Activated CD8-positive, alpha-beta T cell treated with anti-CD3 and anti-CD28 coated beads for 36 hours (primary cell): Measurements from ENCODE around the gene SLC22A23. TPM values are rescaled to one million over a fixed set of nuclear protein-coding genes. Genes with fewer than 3 reads are reported as not detected.

ENCODE experiments used
- ATAC-seq: fragments of 200-7000 bp; cut with Tn5 transposase; one replicate; pipeline ENCODE4 v1.10.0; 2021; ENCODE audit warnings: mild to moderate bottlenecking, moderate library complexity
- CTCF ChIA-PET: fragments of 350-600 bp; sonication (Branson Sonifier 250); formaldehyde crosslinking; loops from one replicate; lab custom pipeline; 2021; ENCODE audit warnings: antibody characterized with exemption; lab: Charles Lee
- POLR2A ChIA-PET: fragments of 350-600 bp; sonication (Branson Sonifier 250); formaldehyde crosslinking; loops from one replicate; lab custom pipeline; 2021; ENCODE audit warnings: antibody characterized with exemption; lab: Charles Lee
- DNase-seq: peaks from one replicate; pipeline ENCODE4 v3.0.0-alpha.2; 2020
- H3K27ac Mint-ChIP-seq: one replicate; pipeline ENCODE4 v1.8.0; 2021; ENCODE audit warnings: mild to moderate bottlenecking, mixed read lengths
- H3K27me3 Mint-ChIP-seq: one replicate; pipeline ENCODE4 v1.8.0; 2021; ENCODE audit warnings: mixed read lengths
- H3K36me3 Mint-ChIP-seq: one replicate; pipeline ENCODE4 v1.8.0; 2021; ENCODE audit warnings: low read depth, mixed read lengths
- H3K4me1 Mint-ChIP-seq: one replicate; pipeline ENCODE4 v1.8.0; 2021; ENCODE audit warnings: low read depth, mixed read lengths
- H3K4me3 Mint-ChIP-seq: one replicate; pipeline ENCODE4 v1.8.0; 2021; ENCODE audit warnings: mild to moderate bottlenecking, moderate library complexity, mixed read lengths
- H3K9me3 Mint-ChIP-seq: one replicate; pipeline ENCODE4 v1.8.0; 2021; ENCODE audit warnings: mixed read lengths
- intact Hi-C: fragments of 100-400 bp; cut with micrococcal nuclease; formaldehyde crosslinking; loops from one replicate; pipeline ENCODE4 v1.10.0; 2022
- total RNA-seq, 2 experiments: library from RNA; stranded (reverse); gene quantifications; one replicate each; pipeline ENCODE4 v1.2.3, GENCODE V29; 2021
- TF ChIP-seq, protein P1 (sequence below): fragments of 200-600 bp; IDR thresholded peaks from one replicate; pipeline ENCODE4 v1.8.0; 2022; ENCODE audit warnings: antibody characterized with exemption, mild to moderate bottlenecking

Gene SLC22A23
- total RNA-seq, 2 experiments from 2014 or later, result 0.16 to 0.34 TPM

DNA sequence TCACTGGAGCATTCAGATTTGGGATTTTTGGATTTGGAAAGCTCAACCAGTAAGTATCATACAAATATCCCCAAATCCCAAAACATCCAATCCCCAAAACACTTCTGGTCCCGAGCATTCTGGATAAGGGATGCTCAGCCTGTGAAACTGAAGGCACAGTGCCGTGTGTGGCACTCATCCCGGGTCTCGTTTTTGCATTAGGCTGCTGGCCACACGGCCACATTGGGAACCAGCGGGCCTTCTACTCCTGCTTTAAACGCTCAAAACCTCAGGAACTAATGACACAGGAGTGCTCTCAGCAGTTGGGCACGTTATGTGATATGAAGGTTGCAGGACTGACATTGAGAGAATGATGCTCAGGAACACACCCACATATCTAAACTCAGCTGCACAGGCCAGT is 162.5 kb downstream of the SLC22A23 start:
- Mint-ChIP-seq H3K27me3 (no peaks in the 10 kb centered on the region), H3K4me1 (no peaks in the 10 kb centered on the region), H3K36me3 (no peaks in the 10 kb centered on the region), H3K9me3 (no peaks in the 10 kb centered on the region), H3K27ac (no peak overlapping the region), H3K4me3 (no peak overlapping the region)
- ChIA-PET CTCF (no interaction called here), POLR2A (no interaction called here)
- ATAC-seq (no peak), DNase-seq (no peak)
- intact Hi-C loops, result no loop called here
- TF ChIP-seq, protein P1, sequence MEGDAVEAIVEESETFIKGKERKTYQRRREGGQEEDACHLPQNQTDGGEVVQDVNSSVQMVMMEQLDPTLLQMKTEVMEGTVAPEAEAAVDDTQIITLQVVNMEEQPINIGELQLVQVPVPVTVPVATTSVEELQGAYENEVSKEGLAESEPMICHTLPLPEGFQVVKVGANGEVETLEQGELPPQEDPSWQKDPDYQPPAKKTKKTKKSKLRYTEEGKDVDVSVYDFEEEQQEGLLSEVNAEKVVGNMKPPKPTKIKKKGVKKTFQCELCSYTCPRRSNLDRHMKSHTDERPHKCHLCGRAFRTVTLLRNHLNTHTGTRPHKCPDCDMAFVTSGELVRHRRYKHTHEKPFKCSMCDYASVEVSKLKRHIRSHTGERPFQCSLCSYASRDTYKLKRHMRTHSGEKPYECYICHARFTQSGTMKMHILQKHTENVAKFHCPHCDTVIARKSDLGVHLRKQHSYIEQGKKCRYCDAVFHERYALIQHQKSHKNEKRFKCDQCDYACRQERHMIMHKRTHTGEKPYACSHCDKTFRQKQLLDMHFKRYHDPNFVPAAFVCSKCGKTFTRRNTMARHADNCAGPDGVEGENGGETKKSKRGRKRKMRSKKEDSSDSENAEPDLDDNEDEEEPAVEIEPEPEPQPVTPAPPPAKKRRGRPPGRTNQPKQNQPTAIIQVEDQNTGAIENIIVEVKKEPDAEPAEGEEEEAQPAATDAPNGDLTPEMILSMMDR, result no peak

DNA sequence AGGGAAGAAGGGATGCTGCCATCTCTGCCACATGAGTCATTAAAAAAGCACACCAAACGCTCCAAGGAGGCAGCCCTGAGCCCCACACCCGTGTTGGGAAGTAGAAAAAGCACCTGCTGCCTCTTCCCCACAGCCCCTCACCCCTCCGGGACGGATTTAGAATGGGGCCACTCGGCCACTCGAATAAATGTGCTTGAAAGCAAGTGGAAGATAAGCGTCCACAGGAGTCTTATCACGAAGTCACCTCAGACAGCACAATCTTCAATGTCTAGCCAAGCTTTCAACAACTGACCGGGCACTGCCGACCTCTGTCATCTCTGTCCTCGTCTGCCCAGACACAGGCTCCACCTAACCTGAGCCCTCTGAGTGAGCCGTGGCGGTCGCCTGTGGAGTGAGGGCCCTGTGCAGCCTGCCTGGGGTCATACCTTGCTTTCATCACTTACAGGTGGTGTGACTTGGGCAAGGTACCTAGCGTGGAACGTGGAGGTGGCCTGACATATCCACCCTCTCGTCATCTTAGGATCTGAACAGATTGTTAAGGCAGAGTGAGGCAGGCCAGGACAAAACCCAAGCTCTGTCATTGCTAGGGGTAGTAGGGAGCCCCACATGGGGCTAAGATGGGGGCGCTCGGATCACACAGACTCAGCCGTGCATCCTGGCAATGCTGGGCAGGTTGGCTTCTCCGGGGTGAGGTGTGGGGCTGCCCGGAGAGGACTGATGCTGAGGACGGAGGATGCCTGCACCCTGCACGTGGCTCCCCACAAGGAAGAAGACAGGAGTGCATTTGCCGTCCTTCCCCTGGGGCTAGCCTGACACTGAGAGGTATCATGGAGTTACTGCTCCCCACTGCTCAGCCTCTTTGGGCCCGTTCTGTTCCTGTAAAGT is 163.3 kb downstream of the SLC22A23 start:
- H3K4me1 Mint-ChIP-seq, result no peaks in the 10 kb centered on the region
- CTCF ChIA-PET, result no interaction called here
- no peaks in the 10 kb centered on the region for H3K9me3 Mint-ChIP-seq
- POLR2A ChIA-PET, result no interaction called here
- no peaks in the 10 kb centered on the region for H3K27me3 Mint-ChIP-seq
- intact Hi-C loops, result no loop called here
- no peak overlapping the region for H3K27ac Mint-ChIP-seq
- TF ChIP-seq, protein P1, result no peak
- no peaks in the 10 kb centered on the region for H3K36me3 Mint-ChIP-seq
- no peak for ATAC-seq
- no peak for DNase-seq
- H3K4me3 Mint-ChIP-seq, result no peak overlapping the region

DNA sequence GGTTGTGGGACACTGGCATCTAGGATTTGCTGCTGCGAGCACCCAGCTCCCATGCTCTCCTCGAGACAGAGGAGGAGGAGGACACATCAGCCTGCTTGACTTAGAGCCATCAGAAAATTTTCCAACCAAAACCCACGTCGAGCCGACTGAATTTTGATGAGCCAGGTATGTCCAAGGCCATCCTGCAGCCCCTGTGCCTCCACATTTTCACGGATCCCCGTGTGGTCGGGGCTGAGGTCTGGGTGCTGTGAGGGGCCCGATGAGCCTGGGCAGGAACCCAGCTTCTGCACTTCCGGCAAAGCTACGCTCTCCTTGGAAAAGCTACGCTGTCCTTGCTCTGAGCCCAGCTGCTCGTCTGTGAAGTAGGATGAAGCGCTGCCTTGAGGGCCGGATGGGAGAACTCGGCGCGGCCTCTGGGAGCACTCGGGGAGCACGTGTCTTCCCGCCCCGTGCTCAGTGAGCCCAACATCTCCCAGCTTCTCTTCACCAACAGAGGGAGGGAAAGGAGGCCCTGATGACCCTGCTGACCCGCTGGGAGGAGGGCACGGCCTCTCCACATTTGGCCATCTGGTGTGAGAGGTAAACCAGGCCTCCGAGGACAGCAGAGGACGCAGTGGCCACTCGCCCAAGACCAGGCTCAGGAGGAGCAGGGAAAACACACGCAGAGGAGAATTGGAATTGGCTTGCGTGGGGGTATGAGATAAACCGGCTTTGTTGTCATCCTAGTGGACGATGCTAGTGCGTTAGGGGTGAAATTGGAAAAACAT is 164.2 kb downstream of the SLC22A23 start:
- H3K27me3 Mint-ChIP-seq, result no peaks in the 10 kb centered on the region
- ATAC-seq (no peak), DNase-seq (no peak)
- no peak overlapping the region for H3K27ac Mint-ChIP-seq
- intact Hi-C loops, result no loop called here
- ChIA-PET POLR2A (interaction anchor here (0.7 kb wide), 1 partner anchor 22 kb away, joined by 6 read pairs; no protein-coding TSS in a partner anchor), CTCF (interaction anchor here (1.5 kb wide), 1 partner anchor 11 kb away, joined by 4 read pairs; no protein-coding TSS in a partner anchor)
- no peaks in the 10 kb centered on the region for H3K4me1 Mint-ChIP-seq
- H3K36me3 Mint-ChIP-seq, result no peaks in the 10 kb centered on the region
- H3K4me3 Mint-ChIP-seq, result no peak overlapping the region
- TF ChIP-seq, protein P1, result no peak
- H3K9me3 Mint-ChIP-seq, result no peaks in the 10 kb centered on the region

DNA sequence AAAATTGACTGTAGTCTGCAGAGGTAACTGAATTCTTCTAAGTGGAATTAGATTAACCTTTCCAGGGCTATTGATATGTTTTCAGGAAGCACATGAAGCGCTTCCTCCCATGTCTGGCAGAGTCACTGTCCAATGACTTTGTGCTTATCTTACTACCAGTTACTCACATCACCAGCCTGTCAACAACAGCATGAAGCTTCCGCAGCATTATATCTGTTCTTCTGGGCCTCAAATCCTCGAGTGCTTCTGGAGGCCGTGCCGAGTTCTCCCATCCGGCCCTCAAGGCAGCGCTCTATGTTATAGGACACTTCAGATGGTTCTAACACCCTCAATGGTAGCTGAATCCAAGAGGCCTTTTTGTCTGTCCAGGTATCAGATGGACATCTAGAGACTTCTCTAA is 164.9 kb downstream of the SLC22A23 start:
- DNase-seq (no peak), ATAC-seq (no peak)
- ChIA-PET POLR2A (interaction anchor here (0.7 kb wide), 1 partner anchor 22 kb away, joined by 6 read pairs; no protein-coding TSS in a partner anchor), CTCF (interaction anchor here (0.7 to 1.5 kb wide), 2 partner anchors 10 to 12 kb away, joined by 3 to 4 read pairs; no protein-coding TSS in a partner anchor)
- no peak overlapping the region for H3K4me3 Mint-ChIP-seq
- no peaks in the 10 kb centered on the region for H3K4me1 Mint-ChIP-seq
- intact Hi-C loops, result no loop called here
- H3K36me3 Mint-ChIP-seq, result no peaks in the 10 kb centered on the region
- H3K27me3 Mint-ChIP-seq, result no peaks in the 10 kb centered on the region
- TF ChIP-seq, protein P1, result no peak
- no peak overlapping the region for H3K27ac Mint-ChIP-seq
- H3K9me3 Mint-ChIP-seq, result no peaks in the 10 kb centered on the region
